Chondrocyte (in vitro differentiated cells): ENCODE results near the gene CTDP1. TPM values are rescaled to one million over a fixed set of nuclear protein-coding genes. Genes with fewer than 3 reads are reported as not detected.

Source experiments
- DNase-seq: peaks from one replicate; pipeline ENCODE4 v3.0.0; 2021; ENCODE audit warnings: mixed read lengths, low spot score
- H3K27ac Mint-ChIP-seq: one replicate; pipeline ENCODE4 v1.8.0; 2021; ENCODE audit warnings: mild to moderate bottlenecking, moderate library complexity, mixed read lengths; ENCODE audit not compliant: unreplicated experiment
- H3K27me3 Mint-ChIP-seq: 2 replicates; pipeline ENCODE4 v1.8.0; 2021; ENCODE audit warnings: low read depth, mixed read lengths
- H3K36me3 Mint-ChIP-seq: 2 replicates; pipeline ENCODE4 v1.8.0; 2021; ENCODE audit warnings: low read depth, mixed read lengths
- H3K4me1 Mint-ChIP-seq: 2 replicates; pipeline ENCODE4 v1.8.0; 2021; ENCODE audit warnings: low read depth, mild to moderate bottlenecking, mixed read lengths
- H3K4me3 Mint-ChIP-seq: one replicate; pipeline ENCODE4 v1.8.0; 2021; ENCODE audit warnings: mild to moderate bottlenecking, moderate library complexity, mixed read lengths; ENCODE audit not compliant: unreplicated experiment
- H3K9me3 Mint-ChIP-seq: 2 replicates; pipeline ENCODE4 v1.8.0; 2021; ENCODE audit warnings: low read depth, mixed read lengths
- CTCF ChIP-seq: fragments of 200-600 bp; sonication (generic); IDR thresholded peaks from 2 replicates; pipeline ENCODE4 v1.5.0; 2021; ENCODE audit warnings: antibody characterized with exemption, mild to moderate bottlenecking, moderate library complexity
- total RNA-seq: library from RNA; stranded (reverse); gene quantifications from 3 replicates; pipeline ENCODE4 v1.2.1, GENCODE V29; 2021

The CTDP1 gene
- total RNA-seq, 1 donor from 2014 or later = 21.0 TPM

GRCh38 chr18:79740521-79741361 is 61.1 kb downstream of the CTDP1 start:
- no peak for TF ChIP-seq CTCF
- DNase-seq = no peak
- no peaks in the 10 kb centered on the region for H3K9me3 Mint-ChIP-seq
- H3K4me3 Mint-ChIP-seq = no peak overlapping the region
- peaks cover 40% of the 10 kb centered on the region for H3K36me3 Mint-ChIP-seq
- no peaks in the 10 kb centered on the region for H3K4me1 Mint-ChIP-seq
- H3K27ac Mint-ChIP-seq = no peak overlapping the region
- no peaks in the 10 kb centered on the region for H3K27me3 Mint-ChIP-seq

DNA sequence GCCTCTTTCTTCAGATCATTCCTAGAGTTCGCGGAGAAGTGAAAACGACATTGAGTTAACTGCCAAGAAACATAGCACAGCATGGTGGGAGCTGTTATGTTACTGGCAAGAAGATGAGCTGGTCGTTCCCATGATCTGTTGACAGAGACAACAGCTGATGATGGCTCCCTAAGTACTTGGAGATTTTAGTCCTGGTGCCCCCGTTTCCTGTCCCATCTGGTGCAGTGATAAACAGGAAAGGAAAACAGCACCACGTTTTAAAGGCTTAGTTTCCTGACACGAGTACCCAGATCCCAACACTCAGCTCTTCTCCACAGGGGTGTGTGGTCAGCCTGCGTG is 61.7 kb downstream of the CTDP1 start:
- no peak for DNase-seq
- no peak for TF ChIP-seq CTCF
- H3K27ac Mint-ChIP-seq = no peak overlapping the region
- no peak overlapping the region for H3K4me3 Mint-ChIP-seq
- H3K9me3 Mint-ChIP-seq = no peaks in the 10 kb centered on the region
- no peaks in the 10 kb centered on the region for H3K4me1 Mint-ChIP-seq
- peaks cover 41% of the 10 kb centered on the region for H3K36me3 Mint-ChIP-seq
- H3K27me3 Mint-ChIP-seq = no peaks in the 10 kb centered on the region

GRCh38 chr18:79742076-79742475 is 62.5 kb downstream of the CTDP1 start:
- Mint-ChIP-seq H3K4me3 (no peak overlapping the region), H3K9me3 (no peaks in the 10 kb centered on the region), H3K4me1 (no peaks in the 10 kb centered on the region), H3K36me3 (peaks cover 36% of the 10 kb centered on the region), H3K27ac (no peak overlapping the region), H3K27me3 (no peaks in the 10 kb centered on the region)
- TF ChIP-seq CTCF = no peak
- no peak for DNase-seq

DNA sequence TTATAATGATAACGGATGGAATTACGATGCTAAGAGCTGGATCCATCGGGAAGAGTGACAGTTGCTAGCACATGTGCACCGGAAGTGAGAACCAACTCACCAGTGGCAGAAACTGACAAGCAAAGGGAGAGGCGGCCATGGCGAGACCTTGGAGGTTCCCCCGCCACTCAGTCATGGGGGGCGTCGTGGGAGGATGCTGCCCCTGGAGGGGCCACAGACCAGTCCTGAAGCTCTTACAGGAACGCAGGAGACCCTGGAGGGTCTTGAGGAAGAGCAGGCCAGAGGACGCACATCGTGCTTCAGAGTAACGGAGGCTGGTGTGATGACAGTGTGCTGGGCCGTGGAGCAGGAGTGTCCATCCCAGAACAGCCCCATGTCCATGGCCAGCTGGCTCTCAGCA is 65.0 kb downstream of the CTDP1 start:
- H3K4me1 Mint-ChIP-seq = no peaks in the 10 kb centered on the region
- no peak overlapping the region for H3K4me3 Mint-ChIP-seq
- no peaks in the 10 kb centered on the region for H3K27me3 Mint-ChIP-seq
- no peak overlapping the region for H3K27ac Mint-ChIP-seq
- H3K36me3 Mint-ChIP-seq = peaks cover 28% of the 10 kb centered on the region
- TF ChIP-seq CTCF = no peak
- H3K9me3 Mint-ChIP-seq = no peaks in the 10 kb centered on the region
- DNase-seq = no peak

DNA sequence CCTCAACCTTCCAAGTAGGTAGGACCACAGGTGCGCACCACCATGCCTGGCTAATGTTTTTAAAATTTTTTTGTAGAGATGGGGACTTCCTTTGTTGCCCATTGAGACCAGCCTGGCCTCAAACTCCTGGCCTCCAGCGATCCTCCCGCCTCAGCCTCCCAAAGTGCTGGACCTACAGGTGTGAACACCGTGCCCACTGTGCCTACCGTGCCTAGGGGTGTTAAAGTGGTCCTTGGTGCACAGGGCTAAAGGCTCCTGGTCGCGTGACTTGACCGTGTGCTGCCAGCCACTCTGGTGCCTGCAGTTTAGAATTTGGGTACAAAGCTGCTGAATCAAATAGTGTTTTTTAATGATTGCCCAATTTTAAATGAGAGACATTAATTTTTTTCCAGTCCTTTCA is 67.1 kb downstream of the CTDP1 start:
- DNase-seq = no peak
- H3K9me3 Mint-ChIP-seq = no peaks in the 10 kb centered on the region
- H3K4me3 Mint-ChIP-seq = no peak overlapping the region
- no peaks in the 10 kb centered on the region for H3K4me1 Mint-ChIP-seq
- H3K36me3 Mint-ChIP-seq = peaks cover 18% of the 10 kb centered on the region
- no peak overlapping the region for H3K27ac Mint-ChIP-seq
- H3K27me3 Mint-ChIP-seq = no peaks in the 10 kb centered on the region
- no peak for TF ChIP-seq CTCF
